ENCODE data around the gene TEKTIP1.
A peak's percentile ranks its signal among the peaks of the same experiment; 100 is the strongest.

The TEKTIP1 gene

DNA sequence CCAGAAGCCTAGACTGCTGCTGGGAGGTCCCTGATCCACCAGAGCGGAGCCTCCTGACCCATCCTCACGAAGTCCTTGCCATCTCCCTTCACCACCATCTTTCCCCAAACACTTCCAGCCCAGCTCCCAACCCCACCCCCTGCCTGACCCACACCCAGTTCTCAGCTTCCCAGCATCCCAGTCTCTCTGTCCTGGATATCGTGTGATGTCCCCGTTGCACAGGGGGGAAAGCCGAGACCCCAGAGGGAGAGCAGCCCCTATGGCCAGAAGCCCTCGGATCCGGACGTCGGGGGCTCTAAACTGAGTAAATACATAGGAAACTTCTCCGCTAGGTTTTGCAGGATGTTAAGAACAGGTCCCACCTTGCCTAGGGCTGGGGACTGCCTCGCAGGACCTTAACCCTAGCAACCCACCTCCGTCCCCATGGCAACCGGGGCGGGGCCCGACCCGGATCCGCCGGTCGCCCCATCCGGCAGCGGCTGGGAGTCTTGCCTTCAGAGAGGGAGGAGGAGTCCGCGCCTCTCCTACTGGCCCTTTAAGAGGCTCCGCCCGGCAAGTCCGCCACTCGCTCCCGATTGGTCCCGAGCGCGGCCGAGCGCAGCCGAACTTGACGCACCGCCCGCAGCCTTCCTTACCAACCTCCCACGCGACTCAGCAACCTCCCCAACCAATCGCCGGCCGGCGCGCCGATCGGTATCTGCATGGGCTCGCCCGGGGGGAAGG, 33.3 kb downstream of the TEKTIP1 start:
- peaks cover 27% of the 10 kb centered on the region for H3K36me3 ChIP-seq (ENCODE audit: insufficient read depth, low read length)
- H3K27ac ChIP-seq (ENCODE audit: low read length): peak overlapping the region; percentile 74
- H4K20me1 ChIP-seq (ENCODE audit: insufficient read depth, low read length): 0 out of 2 replicates have a peak, but pooled peaks cover 5% of the 10 kb centered on the region
- TF ChIP-seq EZH2 (IDR thresholded peaks at IDR 0.05; ENCODE audit: borderline replicate concordance, low read depth, low read length, severe bottlenecking): no peak
- TF ChIP-seq, protein P1, sequence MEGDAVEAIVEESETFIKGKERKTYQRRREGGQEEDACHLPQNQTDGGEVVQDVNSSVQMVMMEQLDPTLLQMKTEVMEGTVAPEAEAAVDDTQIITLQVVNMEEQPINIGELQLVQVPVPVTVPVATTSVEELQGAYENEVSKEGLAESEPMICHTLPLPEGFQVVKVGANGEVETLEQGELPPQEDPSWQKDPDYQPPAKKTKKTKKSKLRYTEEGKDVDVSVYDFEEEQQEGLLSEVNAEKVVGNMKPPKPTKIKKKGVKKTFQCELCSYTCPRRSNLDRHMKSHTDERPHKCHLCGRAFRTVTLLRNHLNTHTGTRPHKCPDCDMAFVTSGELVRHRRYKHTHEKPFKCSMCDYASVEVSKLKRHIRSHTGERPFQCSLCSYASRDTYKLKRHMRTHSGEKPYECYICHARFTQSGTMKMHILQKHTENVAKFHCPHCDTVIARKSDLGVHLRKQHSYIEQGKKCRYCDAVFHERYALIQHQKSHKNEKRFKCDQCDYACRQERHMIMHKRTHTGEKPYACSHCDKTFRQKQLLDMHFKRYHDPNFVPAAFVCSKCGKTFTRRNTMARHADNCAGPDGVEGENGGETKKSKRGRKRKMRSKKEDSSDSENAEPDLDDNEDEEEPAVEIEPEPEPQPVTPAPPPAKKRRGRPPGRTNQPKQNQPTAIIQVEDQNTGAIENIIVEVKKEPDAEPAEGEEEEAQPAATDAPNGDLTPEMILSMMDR (IDR thresholded peaks at IDR 0.05; ENCODE audit: borderline replicate concordance, extremely low read depth, low read length, poor library complexity, severe bottlenecking): no peak
- ATAC-seq (ENCODE audit: insufficient read depth, low read depth) (peak; percentile 95), DNase-seq (peak; percentile 100)
- H2AFZ ChIP-seq (ENCODE audit: low read depth, low read length): peak overlapping the region; percentile 95
- peak overlapping the region; percentile 95 for H3K4me2 ChIP-seq (ENCODE audit: insufficient read depth, low read length)
- peaks cover 9% of the 10 kb centered on the region for H3K79me2 ChIP-seq (ENCODE audit: insufficient read depth, low read length)
- peak overlapping the region; percentile 26 to 64; a peak in 3 of 4 replicates for H3K4me3 ChIP-seq (ENCODE audit: low read depth in 1 of 2, low read length in 2 of 2)
- no peaks in the 10 kb centered on the region for H3K9me3 ChIP-seq (ENCODE audit: insufficient read depth, low read length, severe bottlenecking)
- H3K4me1 ChIP-seq (ENCODE audit: insufficient read depth, low read length): peaks cover 16% of the 10 kb centered on the region
- H3K9ac ChIP-seq (ENCODE audit: low read depth, low read length): peak overlapping the region; percentile 55
- no peaks in the 10 kb centered on the region for H3K27me3 ChIP-seq (ENCODE audit: insufficient read depth, low read length, poor library complexity)

DNA sequence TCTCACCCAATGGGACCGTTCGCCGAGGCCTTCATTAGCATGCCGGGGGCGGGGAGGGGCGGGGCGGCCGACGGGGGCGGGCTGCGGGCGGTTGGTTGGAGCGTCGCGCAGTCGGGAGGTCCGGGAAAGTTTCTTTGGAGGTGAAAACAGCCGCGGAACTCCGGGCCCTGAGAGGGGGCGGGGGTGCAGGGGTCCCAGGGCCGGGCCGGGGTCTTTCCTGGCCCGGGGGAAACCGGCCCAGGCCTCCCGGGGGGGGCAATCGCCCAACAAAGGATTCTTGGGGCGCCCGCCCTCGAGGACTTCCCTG, 33.8 kb downstream of the TEKTIP1 start, which contains the start of gene HMG20B:
HMG20B (plus strand) TSS at position 90 of the 307 bp plus-strand sequence. CDS start 366 bp downstream, outside the sequence.
- H3K4me2 ChIP-seq (ENCODE audit: insufficient read depth, low read length): peak within 1 kb of the TSS; percentile 95
- H4K20me1 ChIP-seq (ENCODE audit: insufficient read depth, low read length): 0 out of 2 replicates have a peak, but pooled peaks cover 5% of the 10 kb centered on the region
- peaks cover 9% of the 10 kb centered on the region for H3K79me2 ChIP-seq (ENCODE audit: insufficient read depth, low read length)
- H3K4me1 ChIP-seq (ENCODE audit: insufficient read depth, low read length): peaks cover 16% of the 10 kb centered on the region
- peaks cover 27% of the 10 kb centered on the region for H3K36me3 ChIP-seq (ENCODE audit: insufficient read depth, low read length)
- H3K4me3 ChIP-seq (ENCODE audit: low read depth in 1 of 2, low read length in 2 of 2): peak within 1 kb of the TSS; percentile 76 to 93
- ATAC-seq (ENCODE audit: insufficient read depth, low read depth) (peak; percentile 3; the same call in 1 of the 3 replicates), DNase-seq (no peak)
- no peaks in the 10 kb centered on the region for H3K27me3 ChIP-seq (ENCODE audit: insufficient read depth, low read length, poor library complexity)
- no peak for TF ChIP-seq EZH2 (IDR thresholded peaks at IDR 0.05; ENCODE audit: borderline replicate concordance, low read depth, low read length, severe bottlenecking)
- TF ChIP-seq, protein P1 (IDR thresholded peaks at IDR 0.05; ENCODE audit: borderline replicate concordance, extremely low read depth, low read length, poor library complexity, severe bottlenecking): no peak
- H3K9ac ChIP-seq (ENCODE audit: low read depth, low read length): peak within 1 kb of the TSS; percentile 75
- peak within 1 kb of the TSS; percentile 79 for H3K27ac ChIP-seq (ENCODE audit: low read length)
- H3K9me3 ChIP-seq (ENCODE audit: insufficient read depth, low read length, severe bottlenecking): no peaks in the 10 kb centered on the region
- H2AFZ ChIP-seq (ENCODE audit: low read depth, low read length): peak within 1 kb of the TSS; percentile 95

DNA sequence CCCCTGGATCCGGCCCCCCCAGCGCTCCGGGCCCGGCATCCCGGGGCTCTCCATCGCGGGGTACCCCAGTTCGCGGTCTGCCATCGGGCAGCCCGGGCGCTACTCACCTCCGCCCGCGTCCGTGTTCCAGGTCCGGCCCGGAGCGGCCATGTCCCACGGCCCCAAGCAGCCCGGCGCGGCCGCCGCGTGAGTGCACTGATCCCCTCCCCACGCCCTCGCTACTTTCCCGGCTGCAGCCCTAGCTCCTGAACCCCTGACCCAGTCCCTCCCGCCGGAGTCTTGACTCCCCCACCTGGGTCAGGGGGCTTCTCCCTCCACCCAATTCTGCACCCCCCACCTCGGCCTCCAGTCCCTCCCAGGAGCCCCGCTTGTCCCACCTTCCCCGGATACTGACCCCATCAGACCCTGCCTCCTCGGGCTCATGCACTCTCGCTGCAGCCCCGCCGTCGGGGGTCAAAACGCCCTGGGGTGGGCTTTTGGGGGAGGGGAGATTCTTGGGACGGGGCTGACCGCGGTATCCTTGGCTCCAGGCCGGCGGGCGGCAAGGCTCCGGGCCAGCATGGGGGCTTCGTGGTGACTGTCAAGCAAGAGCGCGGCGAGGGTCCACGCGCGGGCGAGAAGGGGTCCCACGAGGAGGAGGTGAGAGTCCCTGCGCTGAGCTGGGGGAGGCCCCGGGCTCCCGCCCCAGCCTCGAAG, 34.3 kb downstream of the TEKTIP1 start:
- Histone ChIP-seq H3K4me1 (ENCODE audit: insufficient read depth, low read length) (peaks cover 16% of the 10 kb centered on the region), H3K4me2 (ENCODE audit: insufficient read depth, low read length) (peak overlapping the region; percentile 74), H3K27ac (ENCODE audit: low read length) (peak overlapping the region; percentile 79), H2AFZ (ENCODE audit: low read depth, low read length) (peak overlapping the region; percentile 68), H3K27me3 (ENCODE audit: insufficient read depth, low read length, poor library complexity) (no peaks in the 10 kb centered on the region), H3K9me3 (ENCODE audit: insufficient read depth, low read length, severe bottlenecking) (no peaks in the 10 kb centered on the region), H3K36me3 (ENCODE audit: insufficient read depth, low read length) (peaks cover 27% of the 10 kb centered on the region), H3K4me3 (ENCODE audit: low read depth in 1 of 2, low read length in 2 of 2) (peak overlapping the region; percentile 76 to 93), H4K20me1 (ENCODE audit: insufficient read depth, low read length) (0 out of 2 replicates have a peak, but pooled peaks cover 5% of the 10 kb centered on the region), H3K79me2 (ENCODE audit: insufficient read depth, low read length) (peaks cover 9% of the 10 kb centered on the region), H3K9ac (ENCODE audit: low read depth, low read length) (peak overlapping the region; percentile 75)
- DNase-seq: no peak
- peak; percentile 0; the same call in 2 of the 3 replicates for ATAC-seq (ENCODE audit: insufficient read depth, low read depth)
- TF ChIP-seq, protein P1 (IDR thresholded peaks at IDR 0.05; ENCODE audit: borderline replicate concordance, extremely low read depth, low read length, poor library complexity, severe bottlenecking): no peak
- no peak for TF ChIP-seq EZH2 (IDR thresholded peaks at IDR 0.05; ENCODE audit: borderline replicate concordance, low read depth, low read length, severe bottlenecking)
